NCI-H1436 (cell line): Measurements from ENCODE around the gene TMEM86B.
"Not testable (repeated sequence)": the region's sequence is repeated elsewhere in the genome, so short reads cannot be mapped to it uniquely, and the experiment has no call there.

Experiments
- DNase-seq: peaks from one replicate; lab custom pipeline; 2025; lab: John Stamatoyannopoulos, UW

The TMEM86B gene

DNA sequence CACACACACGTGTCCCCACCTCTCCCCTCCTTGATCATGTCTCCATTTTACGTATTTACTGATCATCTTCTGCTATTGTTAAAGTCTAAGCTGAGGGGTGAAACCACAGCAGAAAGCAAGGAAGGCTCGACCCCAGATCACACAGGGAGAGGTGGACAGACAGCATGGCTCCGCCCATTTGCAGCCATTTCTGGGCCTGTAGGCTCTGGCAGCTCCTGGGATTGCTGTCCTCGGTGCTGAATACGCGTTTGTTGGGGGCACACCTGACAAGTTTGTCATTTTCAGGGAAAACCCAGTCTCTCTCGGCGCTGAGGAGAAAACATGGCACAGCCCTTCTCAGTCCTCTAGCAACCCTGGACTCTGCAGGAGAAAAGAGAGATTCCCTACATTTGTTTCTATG is 8.0 kb downstream of the TMEM86B start:
- DNase-seq, result no peak

DNA sequence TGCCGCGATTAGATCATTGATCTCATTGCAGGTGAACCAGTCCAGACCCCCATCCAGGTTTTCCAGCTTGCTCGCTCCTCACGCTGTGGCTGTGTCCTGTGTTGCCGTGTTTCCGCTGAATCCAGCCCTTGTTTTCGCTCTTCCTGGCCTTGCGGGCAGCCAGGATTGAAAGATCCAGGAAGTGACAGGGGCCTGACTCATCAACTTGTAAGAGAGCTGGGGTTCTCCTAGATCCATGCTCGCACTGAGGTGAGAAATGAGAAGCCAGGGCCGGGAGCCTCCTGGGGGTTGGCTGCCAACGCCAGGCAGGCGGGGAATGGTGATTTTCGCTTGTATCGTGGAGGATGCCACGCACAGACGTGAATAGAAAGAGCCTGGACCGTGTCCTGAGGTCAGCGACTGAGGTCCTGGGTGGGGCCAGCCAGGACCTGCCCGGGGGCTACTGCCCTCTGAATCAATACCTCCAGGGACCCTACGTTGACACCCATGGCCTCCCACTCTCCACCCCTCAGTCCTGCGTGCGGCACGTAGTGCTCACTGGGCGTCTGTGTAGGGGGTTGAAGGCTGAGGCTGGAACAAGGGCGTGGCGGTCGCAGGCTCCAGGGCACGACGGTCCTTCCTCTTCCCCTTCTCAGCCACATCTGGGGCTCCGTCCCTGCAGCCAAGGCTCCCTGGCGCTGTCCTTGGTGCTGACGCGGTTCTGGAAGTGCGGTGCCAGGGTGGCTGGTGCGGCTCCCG is 11.9 kb downstream of the TMEM86B start:
- peak; percentile 97 for DNase-seq

DNA sequence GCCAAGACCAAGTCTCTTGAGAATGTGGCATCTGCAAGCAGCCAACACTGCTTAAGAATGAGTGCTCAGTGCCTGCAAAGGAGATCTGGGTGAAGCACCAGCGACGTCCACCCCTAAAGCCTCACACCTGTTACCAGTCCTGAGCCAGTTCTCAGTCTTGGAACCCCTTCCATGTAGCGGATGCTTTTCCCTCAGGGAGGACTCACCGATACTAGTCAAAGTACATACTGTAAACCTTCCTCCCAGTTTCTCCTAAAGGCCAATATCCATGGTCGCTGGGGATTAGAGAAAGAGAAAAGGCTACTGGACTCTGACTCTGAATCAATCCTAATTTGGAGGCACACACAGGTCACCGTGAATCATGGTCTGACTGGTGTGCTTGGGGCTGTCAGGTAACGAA is 15.0 kb downstream of the TMEM86B start:
- DNase-seq, result no peak

DNA sequence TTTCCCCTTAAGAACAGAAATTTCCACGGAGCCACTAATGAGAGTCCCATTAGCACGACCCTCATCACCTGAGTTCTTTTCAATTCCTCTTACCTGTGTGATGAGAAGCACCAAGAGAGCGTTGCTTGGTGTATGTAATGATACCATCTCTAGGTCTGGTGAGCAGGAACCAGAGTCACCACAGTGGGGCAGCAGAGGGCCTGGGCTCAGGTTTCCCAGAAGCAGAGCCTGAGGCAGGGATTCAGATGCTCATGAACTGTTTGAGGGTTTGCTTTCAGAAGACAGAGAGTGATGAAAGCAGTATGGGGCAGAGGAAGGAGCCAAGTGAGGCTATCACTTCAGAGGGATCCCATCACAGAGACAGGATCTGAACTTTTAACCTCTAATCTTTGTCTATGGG is 16.1 kb downstream of the TMEM86B start:
- DNase-seq, result no peak

DNA sequence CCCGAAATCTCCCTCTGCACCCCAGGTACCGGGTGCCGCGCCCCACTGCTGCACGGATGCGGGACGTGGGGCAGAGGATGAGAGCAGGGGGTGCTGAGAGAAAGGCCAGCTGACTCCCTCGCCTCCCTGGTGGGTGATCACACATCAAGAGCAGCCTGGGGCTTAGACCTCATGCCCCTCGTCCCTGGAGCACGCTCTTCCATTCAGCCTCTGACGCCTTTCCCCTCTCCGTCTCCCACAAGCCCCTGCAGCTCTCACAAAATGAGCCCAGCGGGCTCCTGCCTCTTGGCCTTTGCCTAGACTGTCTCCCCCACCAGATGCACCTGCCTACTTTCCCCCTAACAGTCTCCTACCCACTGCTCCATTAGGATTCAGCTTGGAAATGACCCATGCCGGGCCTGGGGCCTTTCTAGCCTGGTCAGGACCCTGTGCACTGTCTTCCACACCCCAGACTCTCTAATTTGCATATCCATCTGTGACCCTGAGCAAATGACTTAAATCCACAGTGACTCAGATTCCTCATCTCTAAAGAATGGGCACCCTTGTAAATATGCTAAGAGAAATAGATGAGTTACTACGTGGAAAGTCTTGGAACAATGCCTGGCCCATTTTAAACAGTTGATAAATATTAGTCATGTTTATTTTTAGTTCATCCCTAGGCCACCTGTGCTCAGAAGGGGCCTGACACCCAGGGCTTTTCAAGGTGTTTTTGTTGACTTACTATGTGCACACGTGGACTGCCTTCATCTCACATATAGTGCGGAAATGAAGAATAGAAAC is 18.7 kb downstream of the TMEM86B start:
- peak; percentile 49 for DNase-seq

DNA sequence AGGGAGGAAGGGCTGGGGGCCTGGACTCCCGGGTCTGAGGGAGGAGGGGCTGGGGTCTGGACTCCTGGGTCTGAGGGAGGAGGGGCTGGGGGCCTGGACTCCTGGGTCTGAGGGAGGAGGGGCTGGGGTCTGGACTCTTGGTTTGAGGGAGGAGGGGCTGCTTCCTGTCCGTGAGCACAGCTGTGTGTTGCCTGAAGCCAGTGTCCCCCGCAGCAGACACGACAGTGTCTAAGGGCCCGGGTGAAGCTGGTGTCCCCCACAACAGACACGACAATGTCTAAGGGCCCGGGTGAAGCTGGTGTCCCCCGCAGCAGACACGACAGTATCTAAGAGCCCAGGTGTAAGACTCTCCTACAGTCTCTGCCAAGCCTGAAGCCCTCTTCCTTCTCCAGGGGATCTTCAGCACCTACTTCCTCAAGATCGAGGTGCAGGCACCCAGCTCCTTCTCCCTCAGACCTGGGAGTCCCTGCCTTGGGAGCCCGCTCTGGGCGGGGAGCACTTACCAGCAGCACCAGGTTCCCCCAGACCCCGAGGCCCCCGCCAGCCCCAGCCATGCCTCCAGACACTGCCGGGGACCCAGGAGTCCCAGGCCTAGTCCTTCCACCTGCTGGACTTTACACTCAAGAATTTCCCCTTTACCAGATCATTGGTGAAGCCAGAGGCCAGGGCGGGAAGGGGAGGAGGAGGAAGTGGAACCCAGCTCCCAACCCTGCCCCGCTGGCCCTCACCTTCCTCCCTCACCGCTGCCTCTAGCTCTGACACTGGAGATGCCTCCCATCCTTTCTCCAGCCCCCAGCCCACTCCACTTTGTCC is 19.5 kb downstream of the TMEM86B start, which contains the start of gene PTPRH:
PTPRH (minus strand) TSS at position 622 of the 813 bp plus-strand sequence; CDS start at position 554, 68 bp downstream.
- DNase-seq, result no peak

DNA sequence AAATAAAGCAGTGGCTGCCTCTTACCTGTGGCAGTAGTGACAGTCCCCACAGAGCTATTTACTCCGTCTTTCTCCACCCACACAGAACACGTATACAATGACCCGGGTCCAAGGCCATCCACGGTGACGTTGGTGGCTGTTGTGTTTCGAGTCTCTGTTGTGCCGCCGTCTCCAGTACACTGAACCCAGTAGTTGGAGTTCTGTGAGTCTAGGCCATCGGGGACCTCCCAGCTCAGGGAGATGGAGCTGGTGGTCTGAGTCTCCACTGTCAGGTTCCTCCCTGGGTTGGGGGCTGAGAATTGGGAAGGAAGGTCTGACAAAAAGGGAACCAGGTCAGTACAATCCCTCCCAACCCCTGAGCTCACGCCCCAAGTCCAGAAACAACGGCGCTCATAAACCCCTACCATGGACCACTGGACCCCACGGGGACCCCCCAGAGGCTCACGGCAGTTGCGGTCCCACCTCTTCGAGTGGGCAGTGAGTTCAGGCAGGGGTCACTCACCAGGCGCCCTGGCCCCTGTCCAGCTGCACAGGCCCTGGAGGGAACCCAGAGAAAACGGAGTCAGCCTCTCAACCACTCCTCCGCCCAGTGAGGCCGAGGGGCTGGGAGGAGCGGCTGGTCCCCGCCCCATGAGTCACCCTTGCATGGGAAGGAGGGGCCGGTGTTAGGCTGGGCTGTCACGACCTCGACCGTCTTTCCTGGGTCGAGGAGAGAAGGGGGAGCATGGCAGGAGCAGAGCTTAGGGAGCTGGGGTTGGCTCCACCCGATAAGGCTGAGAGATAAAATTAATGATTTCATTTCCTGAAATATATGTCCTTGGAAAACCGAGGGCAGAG is 21.7 kb downstream of the TMEM86B start:
- peak; percentile 74 for DNase-seq

DNA sequence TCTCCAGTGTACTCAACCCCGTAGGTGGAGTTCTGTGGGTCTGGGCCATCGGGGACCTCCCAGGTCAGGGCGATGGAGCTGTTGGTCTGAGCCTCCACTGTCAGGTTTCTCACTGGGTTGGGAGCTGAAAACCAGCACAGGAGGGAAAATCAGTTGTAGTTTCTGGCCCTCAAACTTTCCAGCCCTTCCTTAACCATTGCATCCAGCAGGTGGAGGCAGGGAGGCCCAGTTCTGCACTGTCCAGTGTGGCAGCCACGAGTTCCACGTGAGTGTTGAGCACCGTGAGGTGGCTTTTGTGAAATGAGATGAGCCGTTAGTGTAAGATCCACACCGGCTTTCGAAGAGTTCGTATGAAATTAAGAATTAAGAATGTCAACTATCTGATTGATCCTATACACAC is 26.4 kb downstream of the TMEM86B start:
- DNase-seq, result not testable (repeated sequence)

DNA sequence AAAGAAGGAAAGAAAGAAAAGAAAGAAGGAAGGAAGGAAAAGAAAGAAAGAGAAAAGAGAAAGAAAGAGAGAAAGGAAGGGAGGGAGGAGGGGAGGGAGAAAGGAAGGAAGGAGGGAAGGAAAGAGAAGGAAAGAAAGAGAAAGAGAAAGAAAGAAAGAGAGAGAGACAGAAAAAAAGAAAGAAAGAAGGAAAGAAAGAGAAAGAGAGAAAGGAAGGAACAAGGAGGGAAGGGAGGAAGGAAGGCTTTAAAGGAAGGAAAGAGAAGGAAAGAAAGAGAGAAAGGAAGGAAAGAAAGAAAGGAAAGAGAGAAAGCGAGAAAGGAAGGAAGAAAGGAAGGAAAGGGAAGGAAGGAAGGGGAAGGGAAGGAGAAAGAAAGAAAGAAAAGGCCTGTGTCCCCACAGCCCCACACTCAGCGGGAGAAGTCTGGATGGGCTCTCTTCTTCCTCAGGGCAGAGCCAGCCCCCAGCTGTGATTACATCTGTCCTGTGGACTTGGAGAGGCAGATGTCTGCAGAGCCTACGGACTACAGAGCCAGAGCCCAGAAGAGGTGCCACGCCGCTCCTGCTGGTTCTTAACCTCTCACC is 28.9 kb downstream of the TMEM86B start:
- DNase-seq, result no peak

DNA sequence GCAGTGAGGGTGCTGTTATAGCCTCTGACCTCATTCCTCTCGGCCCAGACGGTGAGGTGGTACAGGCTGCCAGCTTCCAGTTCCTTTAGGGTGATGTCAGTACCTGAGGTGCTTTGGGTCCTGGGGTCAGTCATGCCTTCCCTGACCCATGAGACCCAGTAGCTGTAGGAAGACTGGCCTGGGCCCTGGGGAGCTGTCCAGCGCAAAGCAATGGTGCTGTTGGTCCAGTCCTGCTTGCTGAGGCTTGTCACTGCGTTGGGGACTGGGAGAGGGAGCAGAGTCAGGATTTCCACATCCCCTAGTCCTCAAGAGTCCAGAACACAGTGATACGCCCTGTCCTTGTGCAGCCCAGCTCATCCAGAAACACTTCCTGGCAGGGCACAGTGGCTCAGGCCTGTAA is 29.9 kb downstream of the TMEM86B start:
- no peak for DNase-seq

DNA sequence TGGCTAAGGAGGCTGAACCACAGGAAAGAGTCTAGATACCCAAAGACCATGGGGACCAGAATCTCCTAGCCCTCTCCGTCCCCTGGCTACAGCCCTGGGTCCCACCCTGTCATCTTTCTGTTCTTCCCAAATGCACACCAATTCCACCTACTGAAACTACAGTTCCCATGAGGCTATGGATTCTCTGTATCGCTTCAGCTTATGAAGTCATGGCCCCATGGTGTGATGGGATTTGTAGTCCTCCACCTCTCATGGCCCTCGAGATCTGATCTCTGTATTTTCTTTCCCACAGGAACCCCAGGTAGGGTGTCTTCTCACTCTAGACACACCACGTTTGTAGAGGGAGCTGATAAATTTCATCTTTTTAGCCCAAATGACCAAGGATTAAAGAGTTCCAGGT is 31.0 kb downstream of the TMEM86B start:
- no peak for DNase-seq

DNA sequence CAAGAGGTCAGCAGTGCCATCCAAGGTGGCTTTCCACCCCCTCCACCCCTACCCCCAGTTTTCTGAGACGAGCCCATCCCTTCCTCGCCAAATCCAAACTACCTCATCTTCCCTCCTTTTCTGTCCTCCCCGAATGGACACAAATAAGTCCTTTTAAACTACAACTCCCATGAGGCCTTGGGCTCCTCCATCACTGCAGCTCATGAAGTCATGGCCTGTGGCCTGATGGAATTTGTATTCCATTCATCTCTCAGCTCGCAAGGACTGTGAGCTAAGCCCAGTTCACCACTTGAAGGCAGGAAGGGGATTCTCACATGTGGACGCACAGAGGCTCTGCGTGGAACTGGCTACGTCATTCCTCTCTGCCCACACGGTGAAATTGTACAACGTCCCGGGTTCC is 31.8 kb downstream of the TMEM86B start:
- DNase-seq, result no peak

DNA sequence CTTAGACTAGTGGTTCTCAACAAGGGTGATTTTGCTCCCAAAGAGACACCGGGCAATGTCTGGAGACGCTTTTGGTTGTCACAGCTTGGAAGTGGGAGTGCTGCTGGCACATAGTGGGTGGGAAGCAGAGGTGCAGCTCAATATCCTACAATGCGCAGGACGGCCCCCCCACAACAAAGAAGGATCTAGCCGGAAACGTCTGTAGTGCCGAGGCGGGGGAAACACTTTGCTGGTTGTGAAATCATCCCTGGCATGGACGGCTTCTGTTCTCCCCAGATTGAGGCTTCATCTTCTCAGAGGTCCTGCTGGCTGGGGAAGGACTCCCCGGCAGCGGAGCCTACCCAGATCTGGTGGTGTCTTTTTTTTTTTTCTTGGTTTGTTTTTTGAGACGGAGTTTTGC is 35.1 kb downstream of the TMEM86B start:
- no peak for DNase-seq

DNA sequence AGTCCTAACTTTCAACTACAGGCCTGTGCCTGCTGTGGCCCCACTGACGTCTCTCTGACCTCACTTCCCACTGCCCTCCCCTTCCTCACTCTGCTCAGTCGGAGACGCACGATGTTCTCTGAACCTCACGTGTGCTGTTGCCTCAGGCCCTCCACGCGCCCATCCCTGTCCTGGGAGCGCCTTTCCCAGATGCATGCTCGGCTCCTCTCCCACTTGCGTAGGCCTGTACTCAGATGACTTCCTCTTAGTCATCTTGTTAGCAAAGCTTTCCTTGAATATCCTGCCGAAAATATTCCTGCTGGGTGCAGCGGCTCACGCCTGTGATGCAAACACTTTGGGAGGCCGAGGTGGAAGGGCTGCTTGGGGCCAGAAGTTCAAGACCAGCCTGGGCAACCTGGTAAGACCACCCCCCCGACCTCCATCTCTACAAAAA is 39.1 kb downstream of the TMEM86B start:
- DNase-seq, result no peak

DNA sequence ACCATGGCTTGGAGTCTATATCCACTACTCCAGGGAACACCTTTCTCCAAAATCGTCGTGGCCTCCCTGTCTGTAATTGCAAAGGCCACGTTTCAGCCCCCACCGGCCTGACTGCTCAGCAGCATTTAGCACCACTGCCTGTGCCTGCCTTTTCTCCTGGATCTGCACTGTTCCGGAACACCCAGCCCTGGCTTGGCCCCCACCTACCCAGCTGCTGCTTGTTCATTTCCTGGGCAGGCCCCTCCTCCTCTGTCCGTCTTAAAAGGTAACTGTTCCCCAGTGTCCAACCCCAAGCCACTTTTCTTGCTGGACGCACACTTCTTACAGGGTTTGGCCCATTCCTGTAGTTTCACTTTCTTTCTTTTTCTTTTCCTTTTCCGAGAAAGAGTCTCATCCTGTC is 39.9 kb downstream of the TMEM86B start:
- DNase-seq, result no peak

DNA sequence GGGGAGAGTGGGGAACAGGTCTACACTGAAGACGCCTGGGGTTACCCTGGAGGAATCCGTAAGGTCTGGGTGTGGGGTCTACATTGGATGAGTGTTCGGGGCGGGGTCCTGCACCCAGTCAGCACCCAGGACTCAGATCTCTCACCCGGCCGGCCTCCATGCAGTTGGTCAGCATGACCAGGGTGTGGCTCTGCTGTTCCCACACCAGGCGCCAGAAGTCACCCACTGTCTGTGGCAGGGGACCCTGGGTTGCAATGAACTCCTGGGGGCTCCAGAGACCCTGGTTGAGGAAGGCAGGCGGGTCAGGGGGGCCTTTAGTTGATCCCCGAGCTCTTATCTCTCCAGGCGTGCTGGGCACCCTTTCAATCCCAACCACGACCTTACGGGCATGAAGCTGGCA is 42.5 kb downstream of the TMEM86B start:
- DNase-seq, result no peak

DNA sequence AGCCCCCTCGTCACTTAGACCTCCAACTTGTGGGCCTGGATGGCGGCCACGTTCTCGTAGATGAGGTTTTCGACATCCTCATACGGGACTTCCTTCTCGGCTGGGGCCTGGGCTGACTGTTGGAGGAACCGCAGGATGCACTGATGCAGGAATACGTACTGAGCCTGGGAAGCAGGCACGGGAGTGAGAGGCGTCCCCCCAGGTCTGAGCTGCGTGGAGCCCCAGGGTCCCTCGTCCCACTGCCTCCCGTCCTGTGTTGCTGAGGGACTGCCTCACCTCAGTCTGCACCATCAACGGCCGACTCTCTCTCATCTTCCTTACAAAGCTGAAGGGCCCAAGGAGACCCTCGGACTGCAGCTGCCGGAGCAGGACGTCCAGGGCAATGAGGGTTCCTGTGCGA is 46.8 kb downstream of the TMEM86B start:
- no peak for DNase-seq

DNA sequence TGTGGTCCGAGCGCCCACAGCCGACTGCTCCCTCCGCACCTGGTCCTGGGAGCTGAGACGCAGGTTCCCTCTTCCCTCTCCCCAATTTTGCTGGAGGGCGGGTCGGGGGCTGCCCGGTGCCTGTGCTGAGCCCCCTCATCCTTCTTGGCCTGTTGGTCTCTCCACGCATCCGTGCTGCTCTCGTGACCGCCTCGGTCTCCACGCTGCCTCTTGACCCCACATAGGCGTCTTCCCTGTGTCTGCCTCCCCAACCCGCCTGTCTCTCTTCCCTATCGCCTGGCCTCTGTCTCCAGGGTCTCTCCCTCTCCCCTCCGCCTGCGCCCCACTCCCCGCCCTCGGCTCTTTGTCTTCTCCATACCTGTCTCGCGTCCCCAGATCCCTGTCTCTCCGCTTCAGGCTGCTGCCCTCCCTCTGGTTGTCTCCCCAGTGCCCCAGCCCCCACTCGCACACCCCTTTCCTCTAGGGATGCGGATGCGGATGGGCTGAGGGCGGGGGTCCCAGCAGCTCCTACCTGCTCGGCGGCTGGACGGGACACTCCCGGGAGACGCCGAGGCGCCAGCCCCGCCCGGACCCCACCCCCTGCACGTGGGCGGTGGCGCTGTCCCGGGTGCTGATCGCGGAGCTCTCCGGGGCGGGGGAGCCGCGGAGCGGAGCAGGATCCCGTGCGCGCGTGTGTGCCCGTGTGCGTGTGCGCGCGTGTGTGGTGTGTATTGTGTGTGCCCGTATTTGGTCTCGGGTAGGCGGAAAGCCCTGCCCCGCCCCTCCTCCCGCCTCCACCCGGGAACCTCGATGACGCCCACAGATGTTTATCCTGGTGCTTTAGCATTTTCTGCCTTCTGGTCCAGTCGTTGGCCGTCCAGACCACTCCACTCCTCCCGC is 48.7 kb downstream of the TMEM86B start, which contains the start of gene SYT5:
SYT5 (minus strand) TSS at position 684 of the 879 bp plus-strand sequence. CDS start 1,248 bp downstream, outside the sequence.
- DNase-seq, result peak; percentile 55

DNA sequence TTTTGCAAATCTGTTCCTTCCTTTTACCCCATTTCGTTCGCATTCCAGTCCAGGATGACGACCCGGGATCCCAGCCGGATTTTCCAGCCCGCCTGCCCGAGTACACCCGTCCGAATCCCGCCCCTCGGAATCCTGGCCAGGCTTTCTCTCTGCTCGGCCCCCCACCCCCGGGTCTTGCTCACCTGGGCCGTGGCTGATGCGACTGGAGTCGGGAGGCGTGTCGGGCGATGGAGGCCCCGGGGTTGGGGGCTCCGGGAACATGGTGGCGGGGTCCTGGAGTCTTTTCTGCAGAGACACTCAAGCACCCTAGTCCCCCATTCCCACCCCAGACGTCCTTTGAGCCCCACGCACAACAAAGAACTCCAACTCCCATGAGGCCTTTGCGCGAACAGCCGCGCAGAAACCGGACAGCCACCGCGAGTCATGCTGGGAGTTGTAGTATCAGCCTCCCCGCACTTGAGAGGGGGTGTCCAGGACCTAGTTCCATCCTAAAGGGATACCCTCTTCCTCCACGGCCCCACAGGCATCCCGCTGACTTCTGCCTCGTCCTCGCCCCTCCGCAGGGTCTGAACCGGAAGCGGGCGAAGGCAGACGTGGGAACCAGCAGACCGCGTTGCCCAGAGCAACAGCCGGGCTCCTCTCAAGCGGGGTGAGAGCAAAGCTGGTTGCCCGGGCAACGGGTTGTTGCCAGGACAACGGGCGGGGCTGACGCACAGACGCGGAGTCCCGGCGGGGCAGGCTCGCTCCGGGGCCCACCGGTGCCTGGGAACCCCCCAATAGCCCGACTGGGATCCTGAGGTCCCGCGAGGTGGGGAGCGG is 49.6 kb downstream of the TMEM86B start:
- DNase-seq, result peak; percentile 95
